AG04450 (cell line): Measurements from ENCODE around the gene TM4SF4. TPM values are rescaled to one million over a fixed set of nuclear protein-coding genes. Genes with fewer than 3 reads are reported as not detected.

ENCODE experiments used
- CTCF ChIA-PET: fragments of 300-600, 350-600 bp; formaldehyde crosslinking; extraction: SDS; loops from one replicate; lab custom pipeline; 2022; ENCODE audit warnings: antibody characterized with exemption, inconsistent platforms; lab: Charles Lee
- POLR2A ChIA-PET: fragments of 350-600 bp; formaldehyde crosslinking; extraction: SDS; loops from one replicate; lab custom pipeline; 2021; ENCODE audit warnings: antibody characterized with exemption, inconsistent platforms; lab: Yijun Ruan, JAX
- DNase-seq: peaks from one replicate; pipeline ENCODE4 v3.0.0-alpha.2; 2011; ENCODE audit warnings: low read depth, low spot score
- H3K27ac ChIP-seq: one replicate; pipeline ENCODE4 v1.5.1; 2012; ENCODE audit warnings: low read depth, low read length, control low read depth
- H3K27me3 ChIP-seq: one replicate; pipeline ENCODE4 v1.6.0; 2012; ENCODE audit warnings: low read length; ENCODE audit not compliant: control insufficient read depth, insufficient read depth
- H3K4me3 ChIP-seq: 2 replicates; pipeline ENCODE4 v1.5.1; 2011; ENCODE audit warnings: mild to moderate bottlenecking, low read depth, low read length, control low read depth
- H3K9me3 ChIP-seq: 2 replicates; pipeline ENCODE4 v1.5.1; 2012; ENCODE audit warnings: low read length; ENCODE audit not compliant: control insufficient read depth, insufficient read depth
- CTCF ChIP-seq: IDR thresholded peaks from 2 replicates; pipeline ENCODE4 v1.5.1; 2011; ENCODE audit warnings: low read depth, low read length, control low read depth, inconsistent platforms
- polyA plus RNA-seq: library from polyadenylated mRNA; depleted of rRNA; stranded (reverse); fragments of >200 nt; gene quantifications from 2 replicates; pipeline ENCODE4 v1.2.3, GENCODE V29; 2011

Gene TM4SF4
- polyA plus RNA-seq, 1 experiment = 0.32 TPM

GRCh38 chr3:149506965-149507364 lies 32.5 kb downstream of the TM4SF4 start:
- TF ChIP-seq CTCF = no peak
- POLR2A ChIA-PET = interaction anchor here (1.1 kb wide), 1 partner anchor 11 kb away, joined by 3 read pairs; no protein-coding TSS in a partner anchor
- CTCF ChIA-PET = interaction anchor here (1.4 to 1.6 kb wide), 3 partner anchors 12 to 264 kb away, joined by 3 to 8 read pairs (median 8); no protein-coding TSS in a partner anchor
- H3K9me3 ChIP-seq = no peaks in the 10 kb centered on the region
- no peak overlapping the region for H3K27ac ChIP-seq
- H3K27me3 ChIP-seq = no peaks in the 10 kb centered on the region
- no peak overlapping the region for H3K4me3 ChIP-seq
- DNase-seq = no peak

- DNase-seq = no peak
- no peak overlapping the region for H3K27ac ChIP-seq
- H3K9me3 ChIP-seq = no peaks in the 10 kb centered on the region
- ChIA-PET POLR2A (no interaction called here), CTCF (interaction anchor here (0.7 to 2.6 kb wide), 5 partner anchors 12 to 301 kb away, joined by 3 to 15 read pairs (median 8); no protein-coding TSS in a partner anchor)
- no peaks in the 10 kb centered on the region for H3K27me3 ChIP-seq
- TF ChIP-seq CTCF = no peak
- H3K4me3 ChIP-seq = no peak overlapping the region
These were observed 33.2 kb downstream of the TM4SF4 start for GRCh38 chr3:149507491-149508324.

GRCh38 chr3:149509526-149509925 lies 35.0 kb downstream of the TM4SF4 start:
- no peak for TF ChIP-seq CTCF
- no peak for DNase-seq
- no peaks in the 10 kb centered on the region for H3K9me3 ChIP-seq
- ChIA-PET CTCF (interaction anchor here (0.8 to 6.7 kb wide), 9 partner anchors 15 to 299 kb away, joined by 3 to 89 read pairs (median 4); partner anchors contain the start of gene COMMD2), POLR2A (no interaction called here)
- no peaks in the 10 kb centered on the region for H3K27me3 ChIP-seq
- no peak overlapping the region for H3K27ac ChIP-seq
- H3K4me3 ChIP-seq = no peak overlapping the region

- no peaks in the 10 kb centered on the region for H3K9me3 ChIP-seq
- ChIA-PET CTCF (interaction anchor here (1.2 to 6.7 kb wide), 5 partner anchors 20 to 298 kb away, joined by 4 to 89 read pairs (median 8); partner anchors contain the start of gene COMMD2), POLR2A (no interaction called here)
- H3K27ac ChIP-seq = no peak overlapping the region
- no peak for TF ChIP-seq CTCF
- DNase-seq = no peak
- H3K27me3 ChIP-seq = no peaks in the 10 kb centered on the region
- H3K4me3 ChIP-seq = no peak overlapping the region
These were observed 36.0 kb downstream of the TM4SF4 start for GRCh38 chr3:149510480-149510879.
